PFSK-1 (cell line): ENCODE data around the gene MAP3K10.

Source experiments
- FOXP2 ChIP-seq: optimal IDR thresholded peaks from 2 replicates; pipeline ENCODE3; 2011; ENCODE audit warnings: borderline replicate concordance, control low read depth, inconsistent platforms; ENCODE audit not compliant: insufficient read depth; ENCODE audit errors: extremely low read length, extremely low read depth
- POLR2AphosphoS5 ChIP-seq: IDR thresholded peaks from 2 replicates; pipeline ENCODE4 v1.6.1; 2012; ENCODE audit warnings: low read depth, mild to moderate bottlenecking, control low read depth, low read length, moderate library complexity
- REST ChIP-seq, 2 experiments: IDR thresholded peaks; 2 replicates each; pipeline versions ENCODE4 v1.6.1 to v1.8.0; 2011 to 2012; ENCODE audit warnings: low read depth in 2 of 2, low read length in 2 of 2, control low read depth in 1 of 2, inconsistent platforms in 1 of 2, mild to moderate bottlenecking in 1 of 2, moderate library complexity in 1 of 2; ENCODE audit not compliant: insufficient read depth in 1 of 2
- SIN3A ChIP-seq: IDR thresholded peaks from 2 replicates; pipeline ENCODE4 v1.6.1; 2012; ENCODE audit warnings: mild to moderate bottlenecking, low read length, moderate library complexity, borderline replicate concordance; ENCODE audit not compliant: insufficient read depth
- TAF1 ChIP-seq: IDR thresholded peaks from 2 replicates; pipeline ENCODE4 v1.6.1; 2012; ENCODE audit warnings: low read length, control low read depth, borderline replicate concordance; ENCODE audit not compliant: insufficient read depth

The MAP3K10 gene

GRCh38 chr19:40251244-40251643 lies 60.0 kb downstream of the MAP3K10 start:
- TF ChIP-seq POLR2AphosphoS5 = no peak
- TF ChIP-seq FOXP2 = no peak
- TF ChIP-seq SIN3A = no peak
- TF ChIP-seq TAF1 = no peak
- no peak for TF ChIP-seq REST (IDR thresholded peaks at IDR 0.05; ENCODE audit: insufficient read depth in 1 of 2, low read depth in 2 of 2, low read length in 2 of 2)

GRCh38 chr19:40251991-40252390 lies 60.8 kb downstream of the MAP3K10 start:
- no peak for TF ChIP-seq REST (IDR thresholded peaks at IDR 0.05; ENCODE audit: insufficient read depth in 1 of 2, low read depth in 2 of 2, low read length in 2 of 2)
- no peak for TF ChIP-seq SIN3A
- TF ChIP-seq POLR2AphosphoS5 = no peak
- no peak for TF ChIP-seq TAF1
- TF ChIP-seq FOXP2 = no peak

- TF ChIP-seq TAF1 (no peak), POLR2AphosphoS5 (no peak), SIN3A (no peak), REST (IDR thresholded peaks at IDR 0.05; ENCODE audit: insufficient read depth in 1 of 2, low read depth in 2 of 2, low read length in 2 of 2) (no peak), FOXP2 (no peak)
Observed at GRCh38 chr19:40252395-40252794, 61.2 kb downstream of the MAP3K10 start.

GRCh38 chr19:40253611-40254092 lies 62.4 kb downstream of the MAP3K10 start:
- TF ChIP-seq TAF1 = no peak
- TF ChIP-seq SIN3A = no peak
- TF ChIP-seq POLR2AphosphoS5 = no peak
- TF ChIP-seq REST (IDR thresholded peaks at IDR 0.05; ENCODE audit: insufficient read depth in 1 of 2, low read depth in 2 of 2, low read length in 2 of 2) = no peak
- TF ChIP-seq FOXP2 = no peak
